Esophagus muscularis mucosa (tissue), 4 donors: ENCODE measurements around the gene KIAA2012. TPM values are rescaled to one million over a fixed set of nuclear protein-coding genes. Genes with fewer than 3 reads are reported as not detected.

ENCODE experiments used
- DNase-seq: peaks from one replicate; pipeline ENCODE4 v3.0.0-alpha.2; 2017; ENCODE audit errors: extremely low spot score
- H3K27ac ChIP-seq, 4 donors: fragments of 200-600 bp; sonication (generic); replicated peaks in 1 of 4; 1 replicate in 3 of 4; 2 replicates in 1 of 4; pipeline ENCODE4 v1.5.1; 2016 to 2019; ENCODE audit warnings: mild to moderate bottlenecking in 1 of 4
- H3K27me3 ChIP-seq, 4 donors: fragments of 200-600 bp; sonication (generic); one replicate each; pipeline versions ENCODE4 v1.5.1 to v1.6.0; 2016 to 2019
- H3K36me3 ChIP-seq, 4 donors: fragments of 200-600 bp; sonication (generic); one replicate each; pipeline ENCODE4 v1.5.1; 2016 to 2019
- H3K4me1 ChIP-seq, 4 donors: fragments of 200-600 bp; sonication (generic); one replicate each; pipeline ENCODE4 v1.5.1; 2016 to 2019
- H3K4me3 ChIP-seq, 4 donors: fragments of 200-600 bp; sonication (generic); 1 replicate in 2 of 4; 2 replicates in 2 of 4; pipeline ENCODE4 v1.5.1; 2016 to 2019; ENCODE audit warnings: mild to moderate bottlenecking in 4 of 4, moderate library complexity in 1 of 4
- H3K9me3 ChIP-seq, 4 donors: fragments of 200-600 bp; sonication (generic); 1 replicate in 3 of 4; 2 replicates in 1 of 4; pipeline ENCODE4 v1.5.1; 2016 to 2019
- CTCF ChIP-seq, 3 experiments: fragments of 200-600 bp in 2 of 3; fragments of 450-650 bp in 1 of 3; sonication (generic) in 2 of 3; IDR thresholded peaks; one replicate each; pipeline ENCODE4 v1.5.1; 2017 to 2019; ENCODE audit warnings: antibody characterized with exemption in 3 of 3, mild to moderate bottlenecking in 2 of 3, moderate library complexity in 1 of 3
- EP300 ChIP-seq: sonication (generic); formaldehyde crosslinking; IDR thresholded peaks from one replicate; pipeline ENCODE4 v1.6.1; 2017; ENCODE audit warnings: antibody characterized with exemption
- POLR2A ChIP-seq: fragments of 450-650 bp; IDR thresholded peaks from one replicate; pipeline ENCODE4 v1.6.1; 2017; ENCODE audit warnings: antibody characterized with exemption, moderate library complexity, mild to moderate bottlenecking, low read depth
- POLR2AphosphoS5 ChIP-seq, 2 donors: sonication (generic); formaldehyde crosslinking; IDR thresholded peaks; one replicate each; pipeline ENCODE4 v1.6.1; 2017; ENCODE audit warnings: antibody characterized with exemption in 2 of 2
- WGBS: methylation state at CpG from one replicate; pipeline ENCODE4 v1.1.5; 2018; 5-methylcytosine and 5-hydroxymethylcytosine counted together
- intact Hi-C: fragments of 100-400 bp; cut with DNase I; formaldehyde crosslinking; loops from one replicate; pipeline ENCODE4 v1.15.1; 2023
- total RNA-seq, 4 donors: library from RNA; depleted of rRNA; stranded (reverse); fragments of >200 nt; gene quantifications; one replicate each; pipeline versions ENCODE4 v1.1.0 to v1.2.1, GENCODE V29; 2016

The KIAA2012 gene
- total RNA-seq, 4 donors from 2014 or later = 0.45 TPM; not detected in 3

- no peaks in the 10 kb centered on the region for H3K9me3 ChIP-seq
- intact Hi-C loops = no loop called here
- H3K27me3 ChIP-seq = no peaks in the 10 kb centered on the region
- DNase-seq = no peak
- H3K27ac ChIP-seq = no peak overlapping the region
- TF ChIP-seq CTCF (IDR thresholded peaks at IDR 0.05) = no peak
- no peak for TF ChIP-seq POLR2A
- no peak for TF ChIP-seq EP300
- TF ChIP-seq POLR2AphosphoS5 (IDR thresholded peaks at IDR 0.05) = no peak
- H3K4me1 ChIP-seq = peaks cover 0 to 17% (median 16%) of the 10 kb centered on the region in 4 donors
- no peak overlapping the region for H3K4me3 ChIP-seq
- 88% methylated on average over 1 of the region's 1 CpG for WGBS
- no peaks in the 10 kb centered on the region for H3K36me3 ChIP-seq
These were observed 43.6 kb downstream of the KIAA2012 start for GRCh38 chr2:202116691-202117090.

- 57% methylated on average over 1 of the region's 1 CpG for WGBS
- no peak for DNase-seq
- Histone ChIP-seq H3K4me1 (peaks cover 0 to 12% (median 10%) of the 10 kb centered on the region in 4 donors), H3K36me3 (no peaks in the 10 kb centered on the region), H3K4me3 (no peak overlapping the region), H3K27ac (no peak overlapping the region), H3K9me3 (no peaks in the 10 kb centered on the region), H3K27me3 (no peaks in the 10 kb centered on the region)
- intact Hi-C loops = no loop called here
- TF ChIP-seq CTCF (IDR thresholded peaks at IDR 0.05) = no peak
- no peak for TF ChIP-seq POLR2AphosphoS5 (IDR thresholded peaks at IDR 0.05)
- TF ChIP-seq POLR2A = no peak
- TF ChIP-seq EP300 = no peak
These were observed 45.1 kb downstream of the KIAA2012 start for GRCh38 chr2:202118168-202118567.

- intact Hi-C loops = no loop called here
- Histone ChIP-seq H3K4me1 (no peaks in the 10 kb centered on the region), H3K27ac (no peak overlapping the region), H3K27me3 (no peaks in the 10 kb centered on the region), H3K9me3 (no peaks in the 10 kb centered on the region), H3K36me3 (no peaks in the 10 kb centered on the region), H3K4me3 (no peak overlapping the region)
- 85% methylated on average over 3 of the region's 3 CpGs for WGBS
- TF ChIP-seq CTCF (IDR thresholded peaks at IDR 0.05) = no peak
- no peak for TF ChIP-seq EP300
- TF ChIP-seq POLR2A = no peak
- no peak for DNase-seq
These were observed 47.8 kb downstream of the KIAA2012 start for GRCh38 chr2:202120828-202121227.

GRCh38 chr2:202121532-202122162 is 48.6 kb downstream of the KIAA2012 start:
- no peak for DNase-seq
- WGBS = 77% methylated on average over 9 of the region's 9 CpGs
- H3K27ac ChIP-seq = no peak overlapping the region
- no peaks in the 10 kb centered on the region for H3K9me3 ChIP-seq
- intact Hi-C loops = no loop called here
- H3K4me3 ChIP-seq = no peak overlapping the region
- H3K27me3 ChIP-seq = no peaks in the 10 kb centered on the region
- TF ChIP-seq CTCF (IDR thresholded peaks at IDR 0.05) (no peak), POLR2AphosphoS5 (IDR thresholded peaks at IDR 0.05) (no peak), POLR2A (no peak), EP300 (no peak)
- no peaks in the 10 kb centered on the region for H3K36me3 ChIP-seq
- no peaks in the 10 kb centered on the region for H3K4me1 ChIP-seq

GRCh38 chr2:202122163-202122540 is 49.1 kb downstream of the KIAA2012 start:
- TF ChIP-seq POLR2AphosphoS5 (IDR thresholded peaks at IDR 0.05) = no peak
- no peak for TF ChIP-seq CTCF (IDR thresholded peaks at IDR 0.05)
- TF ChIP-seq POLR2A = no peak
- no peak for TF ChIP-seq EP300
- intact Hi-C loops = no loop called here

More at GRCh38 chr2:202122163-202122540, 49.1 kb downstream of the KIAA2012 start:
- no peaks in the 10 kb centered on the region for H3K4me1 ChIP-seq
- no peaks in the 10 kb centered on the region for H3K36me3 ChIP-seq
- H3K27ac ChIP-seq = no peak overlapping the region
- H3K4me3 ChIP-seq = no peak overlapping the region
- no peak for DNase-seq
- 85% methylated on average over 4 of the region's 4 CpGs for WGBS
- H3K9me3 ChIP-seq = no peaks in the 10 kb centered on the region
- no peaks in the 10 kb centered on the region for H3K27me3 ChIP-seq
